Measurements from ENCODE around the gene SRPK3. TPM values are rescaled to one million over a fixed set of nuclear protein-coding genes. Genes with fewer than 3 reads are reported as not detected.
"Not testable (repeated sequence)": the region's sequence is repeated elsewhere in the genome, so short reads cannot be mapped to it uniquely, and the experiment has no call there.

Gene SRPK3
- total RNA-seq, 2 experiments from 2014 or later: 0.09 TPM; not detected in 1

GRCh38 chrX:153739754-153740486, 40.9 kb upstream of the SRPK3 start:
- Mint-ChIP-seq H3K4me3 (peak overlapping the region; percentile 16), H3K4me1 (ENCODE audit: low read depth) (peaks cover 21% of the 10 kb centered on the region), H3K27ac (peak overlapping the region; percentile 86), H3K9me3 (no peaks in the 10 kb centered on the region), H3K36me3 (ENCODE audit: low read depth) (no peaks in the 10 kb centered on the region), H3K27me3 (peaks cover 4% of the 10 kb centered on the region)
- peak; percentile 74 for ATAC-seq
- DNase-seq: peak; percentile 29
- CTCF ChIA-PET: interaction anchor here (0.9 kb wide), 1 partner anchor 25 kb away, joined by 4 read pairs; the partner anchor contains the start of gene PLXNB3
- TF ChIP-seq, protein P1, sequence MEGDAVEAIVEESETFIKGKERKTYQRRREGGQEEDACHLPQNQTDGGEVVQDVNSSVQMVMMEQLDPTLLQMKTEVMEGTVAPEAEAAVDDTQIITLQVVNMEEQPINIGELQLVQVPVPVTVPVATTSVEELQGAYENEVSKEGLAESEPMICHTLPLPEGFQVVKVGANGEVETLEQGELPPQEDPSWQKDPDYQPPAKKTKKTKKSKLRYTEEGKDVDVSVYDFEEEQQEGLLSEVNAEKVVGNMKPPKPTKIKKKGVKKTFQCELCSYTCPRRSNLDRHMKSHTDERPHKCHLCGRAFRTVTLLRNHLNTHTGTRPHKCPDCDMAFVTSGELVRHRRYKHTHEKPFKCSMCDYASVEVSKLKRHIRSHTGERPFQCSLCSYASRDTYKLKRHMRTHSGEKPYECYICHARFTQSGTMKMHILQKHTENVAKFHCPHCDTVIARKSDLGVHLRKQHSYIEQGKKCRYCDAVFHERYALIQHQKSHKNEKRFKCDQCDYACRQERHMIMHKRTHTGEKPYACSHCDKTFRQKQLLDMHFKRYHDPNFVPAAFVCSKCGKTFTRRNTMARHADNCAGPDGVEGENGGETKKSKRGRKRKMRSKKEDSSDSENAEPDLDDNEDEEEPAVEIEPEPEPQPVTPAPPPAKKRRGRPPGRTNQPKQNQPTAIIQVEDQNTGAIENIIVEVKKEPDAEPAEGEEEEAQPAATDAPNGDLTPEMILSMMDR (IDR thresholded peaks at IDR 0.05): no peak
- POLR2A ChIA-PET: no interaction called here
- intact Hi-C loops (cut with micrococcal nuclease): no loop called here

GRCh38 chrX:153740631-153741222, 40.1 kb upstream of the SRPK3 start:
- TF ChIP-seq, protein P1 (IDR thresholded peaks at IDR 0.05): no peak
- H3K27ac Mint-ChIP-seq: peak overlapping the region; percentile 86
- ATAC-seq (no peak), DNase-seq (no peak)
- peaks cover 13% of the 10 kb centered on the region for H3K4me1 Mint-ChIP-seq (ENCODE audit: low read depth)
- intact Hi-C loops (cut with micrococcal nuclease): no loop called here
- peaks cover 4% of the 10 kb centered on the region for H3K27me3 Mint-ChIP-seq
- no peaks in the 10 kb centered on the region for H3K9me3 Mint-ChIP-seq
- ChIA-PET POLR2A (no interaction called here), CTCF (no interaction called here)
- H3K4me3 Mint-ChIP-seq: no peak overlapping the region
- H3K36me3 Mint-ChIP-seq (ENCODE audit: low read depth): no peaks in the 10 kb centered on the region

DNA sequence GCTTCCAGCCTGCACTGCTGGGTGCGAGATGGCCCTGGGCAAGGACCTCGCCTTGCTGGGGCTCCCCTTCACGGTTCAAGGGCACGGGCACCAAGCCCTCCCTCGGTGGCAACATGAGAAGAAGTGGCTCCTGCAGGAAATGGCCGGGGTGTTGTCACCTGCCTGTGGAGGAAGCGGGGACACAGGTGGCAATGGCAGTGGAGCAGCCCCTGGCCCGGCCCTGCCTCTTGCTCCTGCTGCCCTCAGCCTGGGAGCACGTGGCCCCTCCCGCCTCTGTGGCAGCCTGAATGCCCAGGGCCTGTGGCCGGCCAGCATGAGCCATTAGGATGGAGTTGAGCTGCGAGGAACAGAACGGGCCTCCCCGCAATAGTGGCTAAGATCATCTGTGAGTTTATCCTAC, 39.4 kb upstream of the SRPK3 start:
- H3K27ac Mint-ChIP-seq: no peak overlapping the region
- H3K4me1 Mint-ChIP-seq (ENCODE audit: low read depth): peaks cover 13% of the 10 kb centered on the region
- H3K9me3 Mint-ChIP-seq: no peaks in the 10 kb centered on the region
- intact Hi-C loops (cut with micrococcal nuclease): no loop called here
- no peaks in the 10 kb centered on the region for H3K36me3 Mint-ChIP-seq (ENCODE audit: low read depth)
- ChIA-PET POLR2A (no interaction called here), CTCF (no interaction called here)
- H3K27me3 Mint-ChIP-seq: peaks cover 4% of the 10 kb centered on the region
- DNase-seq (no peak), ATAC-seq (no peak)
- no peak overlapping the region for H3K4me3 Mint-ChIP-seq
- TF ChIP-seq, protein P1 (IDR thresholded peaks at IDR 0.05): no peak

DNA sequence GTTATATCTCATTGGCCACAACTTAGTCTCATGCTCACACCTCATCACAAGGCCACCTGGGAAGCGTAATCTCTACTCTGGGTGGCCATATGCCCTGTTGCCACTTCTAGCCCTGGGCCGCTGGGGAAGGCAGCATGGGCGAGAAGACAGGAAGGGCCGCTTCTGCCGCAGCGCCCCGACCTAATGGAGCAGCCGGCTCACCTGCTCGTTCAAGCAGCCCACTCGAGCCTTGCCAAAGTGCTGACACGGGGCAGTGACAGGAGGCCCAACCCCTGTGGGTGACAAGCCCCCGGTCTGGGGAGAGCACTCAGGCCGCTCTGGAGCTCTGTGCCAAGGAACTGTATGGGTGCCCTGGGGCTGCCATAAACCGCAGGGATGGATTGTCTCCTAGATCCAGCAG, 38.7 kb upstream of the SRPK3 start:
- H3K36me3 Mint-ChIP-seq (ENCODE audit: low read depth); ATAC-seq: not testable (repeated sequence)

DNA sequence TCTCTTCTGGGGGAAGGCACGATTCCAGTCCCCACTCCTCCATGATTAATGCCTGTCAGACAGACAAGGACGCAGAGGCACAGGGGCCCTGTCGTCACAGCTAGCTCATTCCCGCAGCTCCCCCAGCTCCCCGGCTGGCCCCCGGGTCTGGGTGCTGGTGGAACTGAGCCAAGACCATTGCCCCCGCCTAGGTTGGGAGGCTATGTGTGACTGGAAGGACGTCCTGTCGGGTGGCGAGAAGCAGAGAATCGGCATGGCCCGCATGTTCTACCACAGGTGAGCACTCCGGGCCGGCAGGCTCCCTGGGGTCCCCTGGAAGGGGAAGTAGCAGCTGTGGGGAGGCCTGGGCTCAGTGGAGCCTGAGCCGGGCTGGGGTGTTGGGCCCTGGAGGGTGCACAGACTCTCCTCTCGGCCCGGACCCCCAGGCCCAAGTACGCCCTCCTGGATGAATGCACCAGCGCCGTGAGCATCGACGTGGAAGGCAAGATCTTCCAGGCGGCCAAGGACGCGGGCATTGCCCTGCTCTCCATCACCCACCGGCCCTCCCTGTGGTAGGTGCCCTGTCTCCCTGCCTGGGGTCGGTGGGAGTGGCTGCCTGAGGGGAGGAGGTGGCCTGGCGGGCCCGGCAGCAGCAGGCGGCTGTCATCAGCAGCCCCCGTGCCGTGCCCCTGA, 37.9 kb upstream of the SRPK3 start:
- ATAC-seq; H3K27me3 Mint-ChIP-seq; H3K27ac Mint-ChIP-seq; POLR2A ChIA-PET; intact Hi-C loops (cut with micrococcal nuclease); CTCF ChIA-PET; H3K9me3 Mint-ChIP-seq; H3K36me3 Mint-ChIP-seq (ENCODE audit: low read depth); H3K4me3 Mint-ChIP-seq; DNase-seq: not testable (repeated sequence)
- peaks cover 13% of the 10 kb centered on the region for H3K4me1 Mint-ChIP-seq (ENCODE audit: low read depth)

More for the DNA sequence above, 38.7 kb upstream of the SRPK3 start:
- H3K27me3 Mint-ChIP-seq; intact Hi-C loops (cut with micrococcal nuclease); H3K27ac Mint-ChIP-seq; POLR2A ChIA-PET; H3K4me3 Mint-ChIP-seq; DNase-seq; CTCF ChIA-PET; H3K9me3 Mint-ChIP-seq: not testable (repeated sequence)
- H3K4me1 Mint-ChIP-seq (ENCODE audit: low read depth): peaks cover 13% of the 10 kb centered on the region

- ATAC-seq; intact Hi-C loops (cut with micrococcal nuclease); CTCF ChIA-PET; POLR2A ChIA-PET; H3K4me3 Mint-ChIP-seq; H3K36me3 Mint-ChIP-seq (ENCODE audit: low read depth); H3K27ac Mint-ChIP-seq; DNase-seq; H3K9me3 Mint-ChIP-seq; H3K27me3 Mint-ChIP-seq: not testable (repeated sequence)
- peaks cover 13% of the 10 kb centered on the region for H3K4me1 Mint-ChIP-seq (ENCODE audit: low read depth)
These were observed 37.2 kb upstream of the SRPK3 start for GRCh38 chrX:153743468-153744209.
